Stimulated activated CD8-positive, alpha-beta memory T cell treated with anti-CD3 and anti-CD28 coated beads, Interleukin-15, amount 100 ng/mL, for 1 hour (primary cell): ENCODE results near the gene STX8.

Experiments
- DNase-seq: peaks from one replicate; pipeline ENCODE4 v3.0.0-alpha.2; 2020; ENCODE audit warnings: low read depth

The STX8 gene

DNA sequence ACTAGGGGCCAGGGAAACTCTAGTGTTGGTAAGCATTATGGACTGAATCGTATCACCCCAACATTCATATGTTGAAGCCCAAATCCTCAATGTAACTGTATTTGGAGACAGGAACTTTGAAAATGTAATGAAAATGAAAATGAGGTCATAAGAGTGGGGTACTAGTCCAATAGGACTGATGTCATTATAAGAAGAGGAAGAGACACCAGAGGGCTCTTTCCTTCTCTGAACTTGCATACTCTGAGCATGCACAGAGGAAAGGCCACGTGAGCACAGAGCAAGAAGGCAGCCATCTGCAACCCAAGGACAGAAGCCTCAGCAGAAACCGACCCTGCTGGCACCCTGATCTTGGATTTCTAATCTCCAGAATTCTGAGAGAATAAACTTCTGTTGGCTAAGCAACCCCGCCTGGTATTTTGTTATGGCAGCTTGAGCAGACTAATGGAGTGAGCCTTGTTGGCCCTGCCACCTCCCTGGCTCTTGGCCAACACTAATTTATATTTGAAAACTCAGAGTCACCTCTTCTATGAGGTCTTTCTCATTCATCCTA lies 280.9 kb downstream of the STX8 start:
- DNase-seq, result no peak

- DNase-seq, result no peak
Measured at GRCh38 chr17:9292561-9292941, 283.1 kb downstream of the STX8 start.

DNA sequence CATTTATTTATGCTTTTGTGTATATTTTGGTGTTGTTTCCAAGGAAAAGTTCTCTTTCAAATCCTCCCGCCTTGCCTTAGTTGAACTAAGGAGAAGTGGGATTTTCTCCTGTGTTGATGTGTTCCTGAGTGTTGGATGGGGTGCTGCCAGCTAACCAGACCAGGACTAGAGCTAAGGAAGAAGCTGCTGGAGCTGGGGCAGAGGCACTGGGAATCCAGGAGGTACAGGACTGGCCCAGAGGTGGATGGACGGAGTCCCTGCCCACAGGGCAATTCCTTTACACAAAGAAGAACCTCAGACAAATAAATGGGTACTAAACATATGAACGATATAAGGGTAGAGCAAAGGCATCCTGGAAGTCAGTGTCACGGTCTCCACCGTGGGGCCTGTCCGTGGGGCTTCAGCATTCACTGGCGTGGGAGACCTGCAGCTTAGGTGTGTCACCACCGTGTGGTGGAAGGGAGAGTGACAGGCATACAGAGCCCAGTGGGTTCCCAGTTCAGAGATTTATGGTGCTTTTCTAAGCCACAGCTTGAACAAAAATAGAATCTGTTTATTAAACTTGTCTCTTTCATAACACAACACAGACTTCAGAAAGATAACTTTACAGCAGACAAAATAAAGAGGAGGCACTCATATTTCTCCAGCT lies 283.6 kb downstream of the STX8 start:
- DNase-seq, result no peak

DNA sequence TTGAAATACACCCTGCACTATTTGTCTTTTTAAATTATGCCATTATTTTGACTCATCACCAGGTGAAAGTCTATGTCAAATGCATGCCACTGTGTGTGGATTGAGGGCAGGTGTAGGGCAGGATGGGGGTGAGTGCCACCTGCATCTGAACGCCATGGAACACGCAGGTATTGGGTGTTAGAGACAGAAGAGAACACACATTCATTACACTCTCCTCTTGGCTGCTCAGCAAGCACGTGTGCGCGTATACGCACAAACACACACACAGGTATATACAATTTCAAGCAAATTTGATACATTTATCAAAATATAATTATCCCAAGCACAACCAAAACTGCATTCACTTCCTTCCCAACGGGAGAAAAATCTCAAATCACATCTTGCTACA lies 285.4 kb downstream of the STX8 start:
- no peak for DNase-seq

DNA sequence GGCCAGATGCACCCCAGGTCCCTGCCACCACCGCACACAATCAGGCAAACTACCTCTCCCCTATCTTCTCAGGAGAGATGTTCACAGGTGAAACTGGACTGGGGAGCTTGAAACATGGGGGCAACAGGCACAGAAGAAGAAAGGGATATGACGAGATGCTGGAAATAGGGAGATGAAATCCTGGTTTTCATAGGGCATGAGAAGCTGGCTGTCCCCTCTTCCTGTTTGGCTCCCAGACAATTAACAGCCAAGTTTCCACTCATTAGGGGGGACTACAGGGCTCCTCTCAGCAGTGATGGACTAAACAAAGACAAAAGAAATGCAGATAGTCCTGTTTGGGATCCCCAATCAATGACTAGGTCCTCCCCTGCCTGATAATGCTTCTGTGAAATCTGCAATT lies 288.3 kb downstream of the STX8 start:
- no peak for DNase-seq

DNA sequence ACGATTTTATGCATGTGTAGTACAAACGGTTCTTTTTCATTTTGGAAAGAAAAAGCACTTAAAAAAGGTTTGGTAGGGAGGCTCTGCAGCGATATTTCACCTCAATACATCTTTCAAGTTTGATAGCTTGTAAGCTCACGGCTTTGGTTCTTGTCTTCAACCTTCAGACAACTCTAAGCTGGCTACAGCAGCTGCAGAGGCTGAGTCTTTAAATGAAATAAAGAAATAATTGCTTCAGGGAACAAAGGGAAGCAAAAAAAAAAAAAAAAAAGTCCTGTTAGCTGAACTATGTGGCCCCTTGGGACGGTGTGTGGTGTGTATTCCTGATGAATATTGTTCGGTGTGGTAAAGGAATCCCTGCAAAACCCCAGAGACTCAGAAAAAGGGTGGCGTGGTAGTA lies 289.2 kb downstream of the STX8 start:
- DNase-seq, result no peak

DNA sequence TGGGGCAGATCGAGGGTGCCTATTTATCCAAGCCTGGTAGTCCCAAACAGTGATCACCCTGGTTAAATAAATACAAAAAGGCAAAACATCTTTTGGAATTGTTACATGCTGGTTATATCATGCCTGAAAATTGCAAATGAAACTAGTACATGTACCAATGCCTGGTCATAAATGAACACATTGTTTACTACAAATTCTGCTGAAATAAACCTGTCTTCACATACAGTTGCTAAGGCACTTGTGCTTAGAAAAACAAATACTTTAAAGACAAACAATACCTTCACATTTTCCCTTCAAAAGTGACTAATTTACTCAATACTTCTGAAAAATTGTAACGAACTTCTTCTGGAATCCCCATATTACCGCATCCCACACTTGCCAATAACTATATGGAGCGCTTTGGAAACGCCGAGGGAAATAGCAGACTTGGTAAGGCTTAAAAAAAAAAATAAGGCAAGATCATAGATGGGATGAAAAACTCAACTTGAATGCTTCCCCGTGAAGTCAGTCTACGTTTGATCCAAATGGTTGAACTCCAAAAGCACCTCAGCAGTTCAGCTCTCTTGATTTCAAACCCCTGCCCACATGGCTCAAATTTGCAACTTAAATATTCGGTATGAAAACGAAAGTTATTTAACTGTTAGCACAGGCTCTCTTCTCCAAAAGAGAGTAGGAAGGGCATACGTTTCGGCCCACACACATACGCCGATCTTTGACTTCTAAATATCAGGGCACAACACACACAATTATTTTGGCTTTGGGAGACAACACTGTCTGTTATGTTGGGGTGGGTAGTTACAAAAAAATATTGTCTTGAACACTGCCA lies 289.8 kb downstream of the STX8 start:
- DNase-seq, result no peak

DNA sequence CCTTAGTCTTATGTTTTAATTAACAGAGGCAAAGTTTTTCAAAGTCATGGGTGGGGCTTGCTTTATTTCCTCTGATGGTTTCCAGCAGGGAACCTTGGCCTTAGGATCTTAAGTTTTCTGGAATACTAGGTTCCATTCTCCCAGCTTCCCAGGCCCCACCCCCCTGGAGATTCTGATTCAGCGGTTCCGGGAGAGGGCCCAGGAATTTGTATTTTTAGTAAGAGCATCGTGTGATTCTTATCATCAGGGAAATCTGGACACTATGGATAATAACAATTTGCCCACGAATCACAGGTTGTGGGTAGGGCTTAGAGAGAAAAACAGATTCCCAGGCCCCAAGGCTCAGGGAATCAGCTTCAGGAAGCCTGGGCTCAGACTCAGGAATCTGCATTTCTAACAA lies 290.7 kb downstream of the STX8 start:
- DNase-seq, result no peak

DNA sequence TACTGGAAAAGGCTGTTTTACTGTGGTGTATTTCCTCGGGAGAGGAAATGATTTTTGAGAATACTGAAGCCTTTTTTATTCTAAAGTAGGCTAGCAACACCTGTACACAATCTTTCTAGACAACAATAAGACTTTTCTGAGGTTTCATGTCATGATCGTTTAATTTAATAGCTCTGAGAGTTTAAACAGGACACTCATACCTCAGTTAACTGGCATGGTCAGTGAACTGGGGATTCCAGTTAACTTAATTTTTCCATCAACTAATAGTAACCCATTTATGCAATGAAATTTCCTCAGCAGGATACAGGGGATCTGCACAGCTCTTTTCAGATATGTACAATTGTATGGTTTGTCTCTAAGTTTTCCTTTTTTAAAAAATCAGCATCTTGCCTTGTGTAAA lies 291.7 kb downstream of the STX8 start:
- no peak for DNase-seq

GRCh38 chr17:9279893-9280292 lies 295.7 kb downstream of the STX8 start:
- no peak for DNase-seq

- no peak for DNase-seq
Measured at GRCh38 chr17:9274973-9275372, 300.6 kb downstream of the STX8 start.

GRCh38 chr17:9273428-9274391 lies 301.9 kb downstream of the STX8 start:
- no peak for DNase-seq

DNA sequence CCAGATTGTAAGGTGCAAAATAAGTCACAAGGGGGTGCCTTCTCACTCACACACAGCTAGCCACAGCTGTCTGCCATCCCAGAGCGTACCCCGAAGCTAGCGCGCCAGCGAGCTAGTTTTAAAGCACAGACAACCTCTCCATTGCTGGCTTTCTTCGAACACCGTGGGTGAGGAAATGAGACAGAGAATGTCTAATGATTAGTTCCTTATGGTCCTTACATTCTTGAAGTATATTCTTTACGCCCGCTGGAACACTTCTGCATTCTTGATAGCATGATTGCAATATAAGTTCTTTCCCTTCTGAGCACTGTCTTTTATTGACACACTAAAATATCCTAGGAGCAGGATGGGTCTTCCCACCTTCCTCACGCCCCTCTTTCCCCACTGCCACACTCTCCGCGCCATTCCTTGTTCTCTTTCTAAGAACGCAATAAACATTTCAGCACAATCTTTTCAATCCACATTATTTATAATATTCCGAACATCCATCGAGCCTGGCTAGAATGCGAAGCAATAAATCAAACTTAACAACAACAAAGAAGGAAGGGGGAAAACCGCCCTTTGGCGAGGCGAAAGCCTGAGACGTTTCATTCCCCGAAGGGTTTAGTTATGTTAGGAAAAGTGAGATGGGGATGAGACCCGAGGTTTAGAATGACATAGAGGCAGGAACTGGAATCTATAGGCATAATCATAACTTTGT lies 303.0 kb downstream of the STX8 start:
- DNase-seq, result no peak

DNA sequence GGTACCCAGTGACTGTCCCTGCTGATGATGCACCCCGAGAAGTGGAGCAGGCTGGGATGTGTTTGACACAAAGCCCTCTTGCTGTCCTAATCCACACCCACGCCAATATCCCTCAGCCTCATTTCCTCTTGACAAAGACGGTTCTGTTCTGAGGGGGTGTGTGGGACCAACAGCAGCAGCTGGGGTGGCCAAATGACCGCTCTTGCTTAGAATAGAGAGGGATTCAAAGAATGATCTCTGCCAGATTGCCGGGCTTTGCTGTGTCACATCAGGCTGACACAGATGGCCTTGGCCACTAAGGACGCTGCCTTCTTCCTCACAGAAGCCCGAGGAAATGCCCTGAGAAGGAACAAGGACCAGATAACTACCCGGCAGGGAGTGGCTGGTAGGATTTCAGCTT lies 303.6 kb downstream of the STX8 start:
- DNase-seq, result no peak

- no peak for DNase-seq
Measured at GRCh38 chr17:9270921-9271320, 304.7 kb downstream of the STX8 start.

DNA sequence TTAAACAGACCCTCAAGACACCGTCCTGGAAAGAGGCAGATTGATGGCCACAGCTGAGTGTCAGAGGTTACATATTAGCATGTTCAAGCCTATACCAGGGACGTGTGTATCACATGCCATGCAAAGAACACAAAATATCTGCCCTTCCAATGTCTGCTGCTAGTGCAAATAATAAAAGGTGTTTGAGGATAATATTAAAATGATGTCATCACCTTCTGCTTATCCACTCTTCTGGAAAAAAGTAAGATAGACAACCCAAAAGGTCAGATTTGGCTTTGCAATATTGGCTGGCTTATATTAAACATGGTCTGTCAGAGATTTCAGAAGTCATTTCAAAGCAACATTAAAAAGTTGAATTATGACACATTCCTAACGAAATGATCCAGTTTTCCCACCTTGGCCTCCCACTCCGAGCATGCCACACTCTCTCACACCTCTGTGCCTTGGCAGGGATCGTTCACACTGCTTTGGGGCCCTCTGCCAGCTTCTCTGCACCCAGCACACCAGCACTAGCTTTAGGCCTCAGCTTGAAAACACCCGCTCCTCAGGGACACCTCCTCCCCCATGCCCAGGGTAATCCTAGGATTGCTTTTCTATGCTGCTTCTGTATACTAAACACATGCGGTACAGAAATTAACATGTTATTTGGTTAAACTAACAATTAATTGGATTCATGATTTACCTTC lies 306.1 kb downstream of the STX8 start:
- no peak for DNase-seq

GRCh38 chr17:9268546-9268945 lies 307.1 kb downstream of the STX8 start:
- DNase-seq, result no peak

GRCh38 chr17:9266697-9267117 lies 308.9 kb downstream of the STX8 start:
- DNase-seq, result no peak

DNA sequence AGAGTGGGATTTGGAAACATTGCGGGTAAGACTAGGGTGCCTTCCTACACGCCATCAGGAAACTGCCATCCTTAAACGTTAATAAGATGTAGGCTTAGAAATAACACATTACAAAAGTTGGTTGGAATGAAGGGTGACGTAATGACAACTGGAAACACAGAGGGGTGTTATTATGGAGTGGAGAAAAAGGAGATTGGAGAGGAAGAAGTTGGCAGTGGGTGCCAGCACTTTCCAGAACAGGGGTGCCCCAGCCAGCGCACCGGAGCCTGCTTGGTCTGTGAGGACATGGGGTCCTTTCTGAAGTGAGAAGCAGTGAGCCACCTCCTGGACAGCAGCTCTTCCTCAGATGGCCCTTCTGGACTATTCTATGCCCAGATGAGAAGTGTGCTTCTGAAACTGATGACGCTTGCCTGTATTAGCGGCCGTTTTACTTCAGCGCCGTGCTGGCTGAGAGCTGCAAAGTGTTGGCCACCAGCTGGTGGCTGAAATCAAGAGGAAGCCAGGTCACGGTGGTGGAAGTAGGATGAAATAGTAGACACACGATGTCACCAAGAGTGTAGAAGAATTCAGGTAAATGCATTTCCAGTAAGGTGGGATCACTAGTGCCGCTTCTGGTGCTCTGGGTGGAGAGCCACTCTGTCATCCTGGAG lies 309.5 kb downstream of the STX8 start:
- no peak for DNase-seq
